H1 (cell line): ENCODE measurements around the gene PLCB1. TPM values are rescaled to one million over a fixed set of nuclear protein-coding genes. Genes with fewer than 3 reads are reported as not detected.

Experiments
- CBX8 ChIP-seq: fragments of 300-800, 300-1000 bp; sonication (generic); IDR thresholded peaks from 2 replicates; pipeline ENCODE4 v1.7.1; 2016; ENCODE audit warnings: low read depth, low read length, borderline replicate concordance
- CEBPB ChIP-seq: IDR thresholded peaks from 2 replicates; pipeline ENCODE4 v1.6.1; 2012; ENCODE audit warnings: low read depth, low read length
- JUN ChIP-seq: IDR thresholded peaks from 2 replicates; pipeline ENCODE4 v1.6.1; 2011; ENCODE audit warnings: low read depth, mild to moderate bottlenecking, improper control_type of control experiment, low read length
- POLR2AphosphoS5 ChIP-seq: IDR thresholded peaks from 2 replicates; pipeline ENCODE4 v1.6.1; 2011; ENCODE audit warnings: low read depth, low read length
- RNF2 ChIP-seq: fragments of 200-900, 300-1000 bp; sonication (generic); IDR thresholded peaks from 2 replicates; pipeline ENCODE4 v1.7.1; 2016; ENCODE audit warnings: borderline replicate concordance, low read depth, mild to moderate bottlenecking, antibody characterized with exemption, low read length; ENCODE audit not compliant: poor library complexity, severe bottlenecking; ENCODE audit errors: missing control alignments
- RXRA ChIP-seq: IDR thresholded peaks from 2 replicates; pipeline ENCODE4 v1.6.1; 2011; ENCODE audit warnings: low read depth, mild to moderate bottlenecking, low read length, moderate library complexity; ENCODE audit not compliant: insufficient read depth
- SP2 ChIP-seq: IDR thresholded peaks from 2 replicates; pipeline ENCODE4 v1.6.1; 2012; ENCODE audit warnings: mild to moderate bottlenecking, low read length, inconsistent platforms
- SP4 ChIP-seq: IDR thresholded peaks from 2 replicates; pipeline ENCODE4 v1.6.1; 2012; ENCODE audit warnings: low read length, inconsistent platforms
- TEAD4 ChIP-seq: IDR thresholded peaks from 2 replicates; pipeline ENCODE4 v1.6.1; 2012; ENCODE audit warnings: low read depth, low read length, inconsistent platforms, mixed read lengths
- polyA plus RNA-seq, 7 experiments: library from polyadenylated mRNA; depleted of rRNA in 3 of 7; stranded (reverse) in 5 of 7; unstranded in 2 of 7; fragments of >200 nt in 5 of 7; fragments of 200-250 nt in 2 of 7; gene quantifications; 1 replicate in 5 of 7; 2 replicates in 1 of 7; 4 replicates in 1 of 7; pipeline versions ENCODE4 v1.2.1 to v1.2.3, GENCODE V29; 2011 to 2013; ENCODE audit warnings: missing spikeins in 2 of 7, mixed read lengths in 2 of 7
- total RNA-seq: library from RNA; stranded (reverse); fragmentation: NEBNext Ultra II Directional; extraction: Animal tissue kit (Norgen Biotek cat#: 25700); gene quantifications from 2 replicates; pipeline ENCODE4 v1.2.1, GENCODE V29; 2021

Gene PLCB1
- total and polyA plus RNA-seq, 2 of the 8 experiments (the other 6 are each of a cell fraction or from before 2014, with no cell fraction given), result 2.6 to 9.1 TPM

DNA sequence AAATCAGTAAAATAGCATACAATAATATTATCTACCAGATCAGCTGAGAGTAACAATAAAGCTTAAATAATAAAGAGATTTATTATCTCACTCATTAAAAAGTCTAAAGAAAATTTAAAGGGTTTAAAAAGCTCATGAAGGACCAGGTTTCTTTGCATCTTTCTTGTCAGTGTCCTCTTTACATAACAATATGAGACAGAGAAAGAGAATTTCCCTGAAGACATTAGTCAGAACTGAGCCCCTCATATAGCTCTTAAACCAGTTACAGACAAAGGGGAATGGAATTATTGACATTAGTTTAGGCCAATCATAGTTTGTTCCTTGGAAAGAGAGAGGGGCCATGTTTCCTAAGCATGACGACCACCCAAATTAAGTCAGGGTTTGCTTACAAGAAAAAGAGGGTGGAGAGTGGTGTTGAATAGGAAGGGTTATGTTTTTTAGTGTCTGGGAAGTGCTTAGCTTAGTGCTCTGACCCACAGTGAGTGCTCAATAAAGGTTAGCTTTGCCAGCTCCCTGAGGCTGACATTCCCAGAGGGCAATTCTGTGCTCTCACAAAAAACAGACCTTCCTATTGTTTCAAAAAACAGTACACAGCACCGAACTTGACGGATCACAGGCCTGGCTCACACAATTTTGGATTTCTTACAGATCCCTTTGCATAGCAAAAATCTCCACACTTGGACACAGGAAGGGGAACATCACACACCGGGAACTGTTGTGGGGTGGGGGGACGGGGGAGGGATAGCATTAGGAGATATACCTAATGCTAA is 3.6 kb upstream of the PLCB1 start (continued):
- TF ChIP-seq RXRA (no peak), SP2 (no peak), JUN (no peak), CBX8 (no peak), SP4 (no peak), RNF2 (no peak), POLR2AphosphoS5 (no peak), CEBPB (no peak), TEAD4 (no peak)
